Endothelial cell of umbilical vein (primary cell): Measurements from ENCODE around the gene C17orf100. TPM values are rescaled to one million over a fixed set of nuclear protein-coding genes. Genes with fewer than 3 reads are reported as not detected.

ENCODE experiments used
- BruUV-seq: library from RNA; stranded (reverse); fragments of 400-500 nt; replicated peaks from 2 replicates; lab custom pipeline; 2021; lab: Mats Ljungman, UMichigan
- CTCF ChIA-PET: fragments of 300-600, 350-600 bp; sonication (Branson Sonifier 250); formaldehyde crosslinking; loops from one replicate; lab custom pipeline; 2021; ENCODE audit warnings: antibody characterized with exemption, inconsistent platforms; lab: Charles Lee
- POLR2A ChIA-PET: fragments of 300-600, 350-600 bp; sonication (Branson Sonifier 250); formaldehyde crosslinking; loops from one replicate; lab custom pipeline; 2021; ENCODE audit warnings: antibody characterized with exemption, inconsistent platforms; lab: Charles Lee
- DNase-seq: peaks from one replicate; pipeline ENCODE4 v3.0.0-alpha.2; 2011; ENCODE audit warnings: low read depth, low spot score
- FAIRE-seq: peaks from 2 replicates; lab custom pipeline; 2011; peaks lifted over from hg19 to GRCh38; lab: Jason Lieb, UNC
- H2AFZ ChIP-seq: 2 replicates; pipeline ENCODE4 v1.6.0; 2012; ENCODE audit warnings: low read depth, low read length, control low read depth, inconsistent platforms
- H3K27ac ChIP-seq: 2 replicates; pipeline ENCODE4 v1.5.1; 2011; ENCODE audit warnings: low read depth, mild to moderate bottlenecking, control low read depth, low read length, moderate library complexity; ENCODE audit not compliant: insufficient read depth
- H3K27me3 ChIP-seq, 2 experiments: 2 replicates each; pipeline versions ENCODE4 v1.6.0 to v1.6.1; 2011; ENCODE audit warnings: low read length in 2 of 2, mixed read lengths in 1 of 2; ENCODE audit not compliant: control insufficient read depth in 2 of 2, insufficient read depth in 2 of 2
- H3K36me3 ChIP-seq, 2 experiments: 2 replicates in 1 of 2; 3 replicates in 1 of 2; pipeline ENCODE4 v1.5.1; 2011; ENCODE audit warnings: low read length in 2 of 2, mild to moderate bottlenecking in 1 of 2, moderate library complexity in 1 of 2; ENCODE audit not compliant: control insufficient read depth in 2 of 2, insufficient read depth in 2 of 2; ENCODE audit errors: extremely low read depth in 1 of 2
- H3K4me1 ChIP-seq: 3 replicates; pipeline ENCODE4 v1.5.1; 2011; ENCODE audit warnings: mild to moderate bottlenecking, low read length; ENCODE audit not compliant: control insufficient read depth, insufficient read depth; ENCODE audit errors: extremely low read depth
- H3K4me2 ChIP-seq: 2 replicates; pipeline ENCODE4 v1.6.1; 2011; ENCODE audit warnings: low read length, control low read depth, mixed read lengths; ENCODE audit not compliant: insufficient read depth
- H3K4me3 ChIP-seq, 3 experiments: fragments of 200-600 bp in 1 of 3; sonication (generic), shearing (Covaris generic) in 1 of 3; replicated peaks in 1 of 3; 2 replicates each; pipeline ENCODE4 v1.5.1; 2011 to 2016; ENCODE audit warnings: control low read depth in 3 of 3, low read length in 3 of 3, mild to moderate bottlenecking in 2 of 3, inconsistent platforms in 1 of 3, low read depth in 1 of 3, moderate library complexity in 1 of 3; ENCODE audit not compliant: insufficient read depth in 1 of 3
- H3K79me2 ChIP-seq: 2 replicates; pipeline ENCODE4 v1.6.0; 2012; ENCODE audit warnings: low read length, inconsistent platforms; ENCODE audit not compliant: control insufficient read depth, insufficient read depth
- H3K9ac ChIP-seq: replicated peaks from 2 replicates; pipeline ENCODE3; 2011; ENCODE audit warnings: low read length, control low read depth; ENCODE audit not compliant: insufficient read depth; ENCODE audit errors: extremely low read depth
- H3K9me1 ChIP-seq: replicated peaks from 3 replicates; pipeline ENCODE4 v1.6.0; 2011; ENCODE audit warnings: mild to moderate bottlenecking, low read length; ENCODE audit not compliant: control insufficient read depth, insufficient read depth; ENCODE audit errors: extremely low read depth
- H3K9me3 ChIP-seq: replicated peaks from 2 replicates; pipeline ENCODE4 v1.5.1; 2012; ENCODE audit warnings: low read length, inconsistent platforms; ENCODE audit not compliant: control insufficient read depth, insufficient read depth
- H4K20me1 ChIP-seq: replicated peaks from 2 replicates; pipeline ENCODE3; 2011; ENCODE audit warnings: mild to moderate bottlenecking, low read length; ENCODE audit not compliant: control insufficient read depth, insufficient read depth; ENCODE audit errors: extremely low read depth
- EZH2 ChIP-seq: IDR thresholded peaks from 2 replicates; pipeline ENCODE4 v1.6.1; 2012; ENCODE audit warnings: borderline replicate concordance, low read depth, mild to moderate bottlenecking, moderate library complexity, low read length, inconsistent platforms; ENCODE audit not compliant: severe bottlenecking
- FOS ChIP-seq: IDR thresholded peaks from 2 replicates; pipeline ENCODE4 v1.6.1; 2011; ENCODE audit warnings: mild to moderate bottlenecking, low read length, moderate library complexity, borderline replicate concordance; ENCODE audit not compliant: insufficient read depth
- GATA2 ChIP-seq: IDR thresholded peaks from 2 replicates; pipeline ENCODE4 v1.7.0; 2011; ENCODE audit warnings: low read depth, mild to moderate bottlenecking, moderate library complexity, mixed read lengths, low read length; ENCODE audit not compliant: insufficient read length, insufficient read depth
- JUN ChIP-seq: IDR thresholded peaks from 2 replicates; pipeline ENCODE4 v1.6.1; 2011; ENCODE audit warnings: borderline replicate concordance, low read depth; ENCODE audit not compliant: insufficient read length, insufficient read depth
- MYC ChIP-seq: IDR thresholded peaks from one replicate; pipeline ENCODE4 v1.6.1; 2011; ENCODE audit warnings: mild to moderate bottlenecking, low read depth, low read length
- POLR2A ChIP-seq: IDR thresholded peaks from 2 replicates; pipeline ENCODE4 v1.6.1; 2012; ENCODE audit warnings: low read depth, mild to moderate bottlenecking, control low read depth, low read length
- POLR2AphosphoS5 ChIP-seq: IDR thresholded peaks from 2 replicates; pipeline ENCODE4 v1.6.1; 2012; ENCODE audit warnings: low read depth, mild to moderate bottlenecking, control low read depth, low read length, moderate library complexity; ENCODE audit not compliant: insufficient read depth
- dilution Hi-C: fragments of 300-500 bp; cut with MboI; formaldehyde crosslinking; loops from one replicate; pipeline ENCODE4 v1.15.0; 2019; ENCODE audit warnings: low sequenced_read_pairs; ENCODE audit not compliant: extremely low pct_ligation_motif_present
- intact Hi-C: fragments of 100-400 bp; cut with micrococcal nuclease; formaldehyde crosslinking; loops from one replicate; pipeline ENCODE4 v1.10.0; 2022
- polyA plus RNA-seq, 4 experiments: library from polyadenylated mRNA; depleted of rRNA in 3 of 4; stranded (reverse) in 3 of 4; unstranded in 1 of 4; fragments of >200 nt; gene quantifications; 2 replicates each; pipeline versions ENCODE4 v1.2.1 to v1.2.3, GENCODE V29; 2011 to 2012; ENCODE audit warnings: missing spikeins in 1 of 4
- total RNA-seq: library from RNA; stranded (reverse); gene quantifications from 2 replicates; pipeline ENCODE4 v1.2.3, GENCODE V29; 2021
- TF ChIP-seq, protein P1 (sequence below): IDR thresholded peaks from 2 replicates; pipeline ENCODE4 v1.6.1; 2011; ENCODE audit not compliant: insufficient read depth, insufficient read length
- TF ChIP-seq, protein P2 (sequence below), 2 donors: IDR thresholded peaks; 1 replicate in 1 of 2; 2 replicates in 1 of 2; pipeline ENCODE4 v1.5.1; 2011; ENCODE audit warnings: low read length in 2 of 2, mild to moderate bottlenecking in 2 of 2, moderate library complexity in 2 of 2, control low read depth in 1 of 2, inconsistent platforms in 1 of 2, low read depth in 1 of 2; ENCODE audit not compliant: insufficient read depth in 1 of 2; ENCODE audit errors: extremely low read depth in 1 of 2

Gene C17orf100
- total and polyA plus RNA-seq, 2 donors (not counting 3 experiments of a cell fraction or from before 2014, with no cell fraction given): 0.99 to 1.4 TPM

DNA sequence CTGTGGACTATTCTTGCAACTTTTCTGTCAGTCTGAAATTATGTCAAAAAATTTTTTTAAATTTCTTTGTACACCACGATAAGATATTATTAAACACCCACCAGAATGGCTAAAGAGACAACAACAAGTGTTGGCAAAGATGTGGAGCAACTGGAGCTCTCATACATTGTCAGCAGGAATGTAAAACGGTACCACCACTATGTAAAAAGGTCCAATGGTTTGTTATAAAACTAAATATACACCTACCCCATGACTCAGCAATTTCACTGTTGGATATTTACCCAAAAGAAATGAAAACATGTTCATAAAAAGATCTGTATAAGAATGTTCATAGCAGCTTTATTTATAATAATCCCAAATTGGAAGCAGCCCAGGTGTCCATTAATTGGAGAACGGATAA lies 18.3 kb upstream of the C17orf100 start:
- no peaks in the 10 kb centered on the region for H3K9me1 ChIP-seq
- H4K20me1 ChIP-seq: no peaks in the 10 kb centered on the region
- CTCF ChIA-PET: no interaction called here
- TF ChIP-seq JUN: no peak
- no peak for TF ChIP-seq EZH2
- no peak for TF ChIP-seq POLR2AphosphoS5
- TF ChIP-seq POLR2A: no peak
- no peak for TF ChIP-seq FOS
- TF ChIP-seq, protein P1, sequence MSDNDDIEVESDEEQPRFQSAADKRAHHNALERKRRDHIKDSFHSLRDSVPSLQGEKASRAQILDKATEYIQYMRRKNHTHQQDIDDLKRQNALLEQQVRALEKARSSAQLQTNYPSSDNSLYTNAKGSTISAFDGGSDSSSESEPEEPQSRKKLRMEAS: no peak
- TF ChIP-seq MYC: no peak
- TF ChIP-seq, protein P2, sequence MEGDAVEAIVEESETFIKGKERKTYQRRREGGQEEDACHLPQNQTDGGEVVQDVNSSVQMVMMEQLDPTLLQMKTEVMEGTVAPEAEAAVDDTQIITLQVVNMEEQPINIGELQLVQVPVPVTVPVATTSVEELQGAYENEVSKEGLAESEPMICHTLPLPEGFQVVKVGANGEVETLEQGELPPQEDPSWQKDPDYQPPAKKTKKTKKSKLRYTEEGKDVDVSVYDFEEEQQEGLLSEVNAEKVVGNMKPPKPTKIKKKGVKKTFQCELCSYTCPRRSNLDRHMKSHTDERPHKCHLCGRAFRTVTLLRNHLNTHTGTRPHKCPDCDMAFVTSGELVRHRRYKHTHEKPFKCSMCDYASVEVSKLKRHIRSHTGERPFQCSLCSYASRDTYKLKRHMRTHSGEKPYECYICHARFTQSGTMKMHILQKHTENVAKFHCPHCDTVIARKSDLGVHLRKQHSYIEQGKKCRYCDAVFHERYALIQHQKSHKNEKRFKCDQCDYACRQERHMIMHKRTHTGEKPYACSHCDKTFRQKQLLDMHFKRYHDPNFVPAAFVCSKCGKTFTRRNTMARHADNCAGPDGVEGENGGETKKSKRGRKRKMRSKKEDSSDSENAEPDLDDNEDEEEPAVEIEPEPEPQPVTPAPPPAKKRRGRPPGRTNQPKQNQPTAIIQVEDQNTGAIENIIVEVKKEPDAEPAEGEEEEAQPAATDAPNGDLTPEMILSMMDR (IDR thresholded peaks at IDR 0.05; ENCODE audit: extremely low read depth in 1 of 2, insufficient read depth in 1 of 2, low read depth in 1 of 2, low read length in 2 of 2): no peak
- TF ChIP-seq GATA2: no peak
- DNase-seq: no peak
- H3K9me3 ChIP-seq: no peaks in the 10 kb centered on the region
- no peak overlapping the region for H3K4me3 ChIP-seq
- intact Hi-C loops (no loop called here), dilution Hi-C loops (no loop called here)
- no peaks in the 10 kb centered on the region for H3K27me3 ChIP-seq
- no peak overlapping the region for H3K4me2 ChIP-seq
- FAIRE-seq: no peak
- H3K27ac ChIP-seq: no peak overlapping the region
- TSS peak; percentile 5 for BruUV-seq
- H3K36me3 ChIP-seq: peaks cover 0 to 12% of the 10 kb centered on the region in 2 experiments
- H3K4me1 ChIP-seq: no peaks in the 10 kb centered on the region
- no peak overlapping the region for H2AFZ ChIP-seq
- POLR2A ChIA-PET: no interaction called here
- peaks cover 5% of the 10 kb centered on the region for H3K79me2 ChIP-seq
- no peak overlapping the region for H3K9ac ChIP-seq
